H1 (cell line): ENCODE measurements around the gene BOK. TPM values are rescaled to one million over a fixed set of nuclear protein-coding genes. Genes with fewer than 3 reads are reported as not detected.

Source experiments
- CHD1 ChIP-seq: IDR thresholded peaks from 2 replicates; pipeline ENCODE4 v1.6.1; 2012; ENCODE audit warnings: low read depth, low read length, improper control_type of control experiment
- GABPA ChIP-seq: IDR thresholded peaks from 2 replicates; pipeline ENCODE4 v1.6.1; 2011; ENCODE audit warnings: mild to moderate bottlenecking, low read length, moderate library complexity, borderline replicate concordance; ENCODE audit not compliant: insufficient read depth
- KDM4A ChIP-seq: IDR thresholded peaks from one replicate; pipeline ENCODE4 v1.7.1; 2012; ENCODE audit warnings: low read depth, mild to moderate bottlenecking, moderate library complexity, low read length, inconsistent platforms; ENCODE audit not compliant: severe bottlenecking
- RAD21 ChIP-seq, 2 experiments: IDR thresholded peaks in 1 of 2; conservative IDR thresholded peaks in 1 of 2; 2 replicates each; pipeline ENCODE4 v1.6.1; 2011; ENCODE audit warnings: low read depth in 2 of 2, low read length in 2 of 2, improper control_type of control experiment in 1 of 2, inconsistent platforms in 1 of 2, mild to moderate bottlenecking in 1 of 2, moderate library complexity in 1 of 2
- SIN3A ChIP-seq, 2 experiments: IDR thresholded peaks in 1 of 2; conservative IDR thresholded peaks in 1 of 2; 2 replicates each; pipeline ENCODE4 v1.6.1; 2011 to 2012; ENCODE audit warnings: low read length in 2 of 2, improper control_type of control experiment in 1 of 2, low read depth in 1 of 2, mild to moderate bottlenecking in 1 of 2
- SUZ12 ChIP-seq: fragments of 200-600 bp; sonication (generic); IDR thresholded peaks from 2 replicates; pipeline ENCODE4 v1.6.1; 2012; ENCODE audit warnings: mild to moderate bottlenecking, inconsistent platforms, low read length, moderate library complexity, mixed read lengths
- polyA plus RNA-seq, 7 experiments: library from polyadenylated mRNA; depleted of rRNA in 3 of 7; stranded (reverse) in 5 of 7; unstranded in 2 of 7; fragments of >200 nt in 5 of 7; fragments of 200-250 nt in 2 of 7; gene quantifications; 1 replicate in 5 of 7; 2 replicates in 1 of 7; 4 replicates in 1 of 7; pipeline versions ENCODE4 v1.2.1 to v1.2.3, GENCODE V29; 2011 to 2013; ENCODE audit warnings: missing spikeins in 2 of 7, mixed read lengths in 2 of 7
- total RNA-seq: library from RNA; stranded (reverse); fragmentation: NEBNext Ultra II Directional; extraction: Animal tissue kit (Norgen Biotek cat#: 25700); gene quantifications from 2 replicates; pipeline ENCODE4 v1.2.1, GENCODE V29; 2021

Gene BOK
- total and polyA plus RNA-seq, 2 of the 8 experiments (the other 6 are each of a cell fraction or from before 2014, with no cell fraction given), result 33.7 to 37.6 TPM

- no peak for TF ChIP-seq CHD1
- TF ChIP-seq SUZ12, result no peak
- TF ChIP-seq KDM4A, result no peak
- no peak for TF ChIP-seq SIN3A (conservative IDR thresholded peaks at IDR 0.05 in 1 of 2, IDR thresholded peaks at IDR 0.05 in 1 of 2; ENCODE audit: low read depth in 1 of 2, low read length in 2 of 2)
- no peak for TF ChIP-seq GABPA
- TF ChIP-seq RAD21 (IDR thresholded peaks at IDR 0.05 in 1 of 2, conservative IDR thresholded peaks at IDR 0.05 in 1 of 2; ENCODE audit: low read depth in 2 of 2, low read length in 2 of 2), result no peak
These were observed 48.8 kb downstream of the BOK start (continued) for GRCh38 chr2:241607162-241607885.
